ENCODE results near the gene UGT1A8.

GRCh38 chr2:233656443-233656842, 39.0 kb downstream of the UGT1A8 start:
- TF ChIP-seq POLR2AphosphoS5 (IDR thresholded peaks at IDR 0.05; ENCODE audit: low read depth, low read length) (no peak), TAF1 (IDR thresholded peaks at IDR 0.05; ENCODE audit: borderline replicate concordance, insufficient read depth, low read length) (no peak), SIN3A (IDR thresholded peaks at IDR 0.05; ENCODE audit: borderline replicate concordance, insufficient read depth, low read length) (no peak), FOXP2 (optimal IDR thresholded peaks at IDR 0.05; ENCODE audit: borderline replicate concordance, extremely low read depth, extremely low read length, insufficient read depth) (no peak)
- TF ChIP-seq, protein P1, sequence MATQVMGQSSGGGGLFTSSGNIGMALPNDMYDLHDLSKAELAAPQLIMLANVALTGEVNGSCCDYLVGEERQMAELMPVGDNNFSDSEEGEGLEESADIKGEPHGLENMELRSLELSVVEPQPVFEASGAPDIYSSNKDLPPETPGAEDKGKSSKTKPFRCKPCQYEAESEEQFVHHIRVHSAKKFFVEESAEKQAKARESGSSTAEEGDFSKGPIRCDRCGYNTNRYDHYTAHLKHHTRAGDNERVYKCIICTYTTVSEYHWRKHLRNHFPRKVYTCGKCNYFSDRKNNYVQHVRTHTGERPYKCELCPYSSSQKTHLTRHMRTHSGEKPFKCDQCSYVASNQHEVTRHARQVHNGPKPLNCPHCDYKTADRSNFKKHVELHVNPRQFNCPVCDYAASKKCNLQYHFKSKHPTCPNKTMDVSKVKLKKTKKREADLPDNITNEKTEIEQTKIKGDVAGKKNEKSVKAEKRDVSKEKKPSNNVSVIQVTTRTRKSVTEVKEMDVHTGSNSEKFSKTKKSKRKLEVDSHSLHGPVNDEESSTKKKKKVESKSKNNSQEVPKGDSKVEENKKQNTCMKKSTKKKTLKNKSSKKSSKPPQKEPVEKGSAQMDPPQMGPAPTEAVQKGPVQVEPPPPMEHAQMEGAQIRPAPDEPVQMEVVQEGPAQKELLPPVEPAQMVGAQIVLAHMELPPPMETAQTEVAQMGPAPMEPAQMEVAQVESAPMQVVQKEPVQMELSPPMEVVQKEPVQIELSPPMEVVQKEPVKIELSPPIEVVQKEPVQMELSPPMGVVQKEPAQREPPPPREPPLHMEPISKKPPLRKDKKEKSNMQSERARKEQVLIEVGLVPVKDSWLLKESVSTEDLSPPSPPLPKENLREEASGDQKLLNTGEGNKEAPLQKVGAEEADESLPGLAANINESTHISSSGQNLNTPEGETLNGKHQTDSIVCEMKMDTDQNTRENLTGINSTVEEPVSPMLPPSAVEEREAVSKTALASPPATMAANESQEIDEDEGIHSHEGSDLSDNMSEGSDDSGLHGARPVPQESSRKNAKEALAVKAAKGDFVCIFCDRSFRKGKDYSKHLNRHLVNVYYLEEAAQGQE (IDR thresholded peaks at IDR 0.05; ENCODE audit: insufficient read depth in 1 of 2, low read depth in 2 of 2, low read length in 2 of 2) = no peak
